AG09319 (cell line): ENCODE data around the gene GLS.

ENCODE experiments used
- DNase-seq: peaks from one replicate; pipeline ENCODE4 v3.0.0-alpha.2; 2010; ENCODE audit warnings: low read depth; ENCODE audit errors: extremely low read depth
- TF ChIP-seq, protein P1 (sequence below): IDR thresholded peaks from 2 replicates; pipeline ENCODE4 v1.5.1; 2011; ENCODE audit warnings: low read depth, mild to moderate bottlenecking, inconsistent platforms, low read length, moderate library complexity

The GLS gene

DNA sequence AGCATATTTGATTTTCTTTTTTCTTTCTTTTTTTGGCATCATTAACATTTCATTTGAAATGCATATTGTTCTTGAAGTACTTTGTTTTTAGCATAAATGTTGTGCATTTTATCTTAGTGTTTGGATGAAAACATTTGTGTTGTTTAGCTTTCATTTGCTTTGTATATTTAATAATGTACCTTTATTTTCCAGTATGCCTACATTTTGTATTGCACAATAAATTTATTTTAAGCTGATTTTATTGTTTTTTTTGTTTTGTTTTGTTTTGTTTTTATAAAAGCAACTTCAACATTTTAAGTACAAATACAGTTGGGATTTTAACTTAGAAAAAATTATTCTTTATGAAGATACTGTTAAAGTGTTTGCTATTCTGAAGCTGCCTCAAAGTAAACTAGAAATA, 54.4 kb downstream of the GLS start:
- no peak for DNase-seq
- TF ChIP-seq, protein P1, sequence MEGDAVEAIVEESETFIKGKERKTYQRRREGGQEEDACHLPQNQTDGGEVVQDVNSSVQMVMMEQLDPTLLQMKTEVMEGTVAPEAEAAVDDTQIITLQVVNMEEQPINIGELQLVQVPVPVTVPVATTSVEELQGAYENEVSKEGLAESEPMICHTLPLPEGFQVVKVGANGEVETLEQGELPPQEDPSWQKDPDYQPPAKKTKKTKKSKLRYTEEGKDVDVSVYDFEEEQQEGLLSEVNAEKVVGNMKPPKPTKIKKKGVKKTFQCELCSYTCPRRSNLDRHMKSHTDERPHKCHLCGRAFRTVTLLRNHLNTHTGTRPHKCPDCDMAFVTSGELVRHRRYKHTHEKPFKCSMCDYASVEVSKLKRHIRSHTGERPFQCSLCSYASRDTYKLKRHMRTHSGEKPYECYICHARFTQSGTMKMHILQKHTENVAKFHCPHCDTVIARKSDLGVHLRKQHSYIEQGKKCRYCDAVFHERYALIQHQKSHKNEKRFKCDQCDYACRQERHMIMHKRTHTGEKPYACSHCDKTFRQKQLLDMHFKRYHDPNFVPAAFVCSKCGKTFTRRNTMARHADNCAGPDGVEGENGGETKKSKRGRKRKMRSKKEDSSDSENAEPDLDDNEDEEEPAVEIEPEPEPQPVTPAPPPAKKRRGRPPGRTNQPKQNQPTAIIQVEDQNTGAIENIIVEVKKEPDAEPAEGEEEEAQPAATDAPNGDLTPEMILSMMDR, result no peak

DNA sequence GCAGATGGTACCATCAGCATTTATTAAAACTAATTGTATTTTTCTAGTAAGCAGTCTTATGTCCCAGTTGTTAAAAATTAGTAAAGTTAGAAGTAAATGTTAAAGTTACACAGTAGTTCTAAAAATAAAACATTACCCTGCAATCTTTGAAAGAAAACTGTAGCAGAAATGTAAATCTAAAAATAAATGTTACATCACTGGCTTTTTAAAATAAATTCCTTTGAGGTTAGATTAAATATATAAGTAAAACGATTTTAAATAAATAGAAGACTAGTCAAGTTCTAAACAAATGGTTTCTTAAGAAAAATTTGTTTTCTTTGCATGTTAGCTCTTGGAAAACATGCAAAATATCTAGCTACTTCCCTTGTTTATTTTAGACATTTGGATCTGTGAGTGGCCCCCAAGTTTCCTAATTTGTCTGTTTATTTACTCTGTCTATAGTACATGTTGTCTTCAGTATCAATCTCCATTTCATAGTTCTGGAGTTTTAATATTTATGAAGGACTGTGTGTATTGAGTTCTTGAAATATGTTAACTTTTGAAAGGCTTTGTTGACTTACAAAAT, 58.2 kb downstream of the GLS start:
- no peak for DNase-seq
- TF ChIP-seq, protein P1, result no peak

DNA sequence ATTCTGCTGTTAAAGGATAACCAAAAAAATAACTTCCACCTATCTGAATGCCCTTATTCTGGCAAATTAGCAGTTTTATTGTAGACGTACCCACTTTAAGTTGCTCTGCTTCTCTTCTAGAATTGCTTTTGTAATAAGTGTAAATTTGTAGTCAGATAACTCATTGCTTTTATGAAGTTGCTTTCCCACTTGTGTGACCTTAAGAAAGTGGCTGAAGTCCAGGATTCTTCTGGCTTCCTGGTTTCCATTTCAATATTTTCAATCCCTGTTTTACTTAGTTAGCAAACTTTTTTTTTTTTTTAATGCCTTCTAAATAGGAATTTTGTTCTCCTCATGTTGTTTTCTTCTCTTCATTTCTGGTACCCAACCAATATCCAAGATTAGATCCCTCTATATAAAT, 59.8 kb downstream of the GLS start:
- TF ChIP-seq, protein P1, result no peak

DNA sequence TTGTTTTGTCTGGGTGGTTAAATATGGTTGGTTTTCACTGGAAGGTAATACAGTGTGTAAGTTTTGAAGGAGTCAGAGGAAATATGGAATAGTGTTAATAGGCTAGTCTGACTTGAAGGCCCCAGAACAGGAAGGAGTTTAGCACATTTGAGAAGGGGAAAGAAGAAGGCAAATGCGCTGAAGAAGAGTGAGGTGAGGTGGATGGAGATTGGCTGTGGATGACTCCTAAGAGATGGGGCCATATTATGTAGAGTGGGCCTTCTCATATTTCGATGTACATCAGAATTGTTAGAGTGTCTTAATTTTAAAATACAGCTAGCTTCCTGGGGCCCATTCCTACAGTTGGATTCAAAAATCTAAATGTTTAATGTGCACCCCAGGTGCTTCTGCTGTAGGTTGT, 61.0 kb downstream of the GLS start:
- no peak for DNase-seq
- TF ChIP-seq, protein P1, result no peak

More for the DNA sequence above, 59.8 kb downstream of the GLS start:
- no peak for DNase-seq

DNA sequence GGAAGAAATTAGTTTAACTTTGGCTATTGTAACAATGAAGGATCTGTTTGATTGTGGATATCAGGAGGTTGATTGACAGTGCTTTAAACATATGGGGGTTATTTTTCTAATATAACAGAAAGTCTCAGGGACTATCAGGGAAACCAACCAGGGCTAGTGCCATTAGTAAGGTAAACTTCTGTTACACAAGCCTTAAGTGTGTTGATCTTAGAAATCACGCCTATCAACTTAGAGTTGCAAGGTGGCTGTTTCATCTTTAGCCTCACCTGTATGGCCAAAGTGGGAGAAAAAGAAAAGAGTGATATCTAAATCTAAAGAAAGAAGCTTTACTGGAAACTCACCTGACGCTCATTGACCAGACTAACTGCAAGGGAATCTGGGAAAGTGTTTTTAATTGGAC, 62.1 kb downstream of the GLS start:
- no peak for DNase-seq

DNA sequence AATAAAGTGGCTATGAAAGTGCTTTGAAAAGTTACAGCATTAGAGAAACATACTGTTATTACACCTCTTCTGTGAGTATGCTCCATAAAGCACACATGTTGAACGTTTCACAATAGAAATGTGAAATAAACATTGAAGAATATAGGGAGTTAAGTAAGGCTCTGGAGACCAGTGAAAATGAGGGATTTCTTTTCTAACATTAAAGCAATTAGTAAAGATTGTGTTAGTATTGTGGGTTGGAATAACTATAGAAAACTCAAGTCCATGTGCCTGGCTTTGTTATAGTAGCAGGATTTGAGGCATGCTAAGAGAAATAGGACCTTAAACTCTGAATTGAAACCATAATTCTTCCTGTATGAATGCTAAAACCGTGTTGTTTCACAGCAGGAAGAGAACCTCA, 63.1 kb downstream of the GLS start:
- TF ChIP-seq, protein P1, result no peak
- DNase-seq, result no peak

More for the DNA sequence above, 62.1 kb downstream of the GLS start:
- TF ChIP-seq, protein P1, result no peak

DNA sequence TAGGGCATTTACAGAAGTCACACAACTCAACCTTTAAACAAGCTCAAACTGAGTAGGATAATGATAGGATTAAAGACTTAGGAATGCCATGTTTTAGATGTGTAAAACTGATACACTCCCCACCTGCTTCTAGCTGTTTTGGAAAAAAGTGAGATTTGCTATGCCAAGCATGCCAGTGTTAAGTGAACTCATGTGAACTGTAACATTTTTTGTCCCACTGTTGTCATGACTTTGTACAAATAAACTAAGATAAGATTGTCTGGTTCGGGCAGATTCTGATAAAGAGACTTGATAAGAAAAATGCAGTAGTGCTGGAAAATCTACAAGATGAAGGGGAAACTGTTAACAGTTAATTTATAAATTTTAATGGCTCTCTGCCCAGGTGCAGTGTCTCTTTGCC, 66.5 kb downstream of the GLS start:
- TF ChIP-seq, protein P1, result no peak
- DNase-seq, result no peak
